ENCODE results near the gene TMEM238. TPM values are rescaled to one million over a fixed set of nuclear protein-coding genes. Genes with fewer than 3 reads are reported as not detected.

The TMEM238 gene
- total RNA-seq, 2 donors from 2014 or later: 1.2 TPM; not detected in 1

DNA sequence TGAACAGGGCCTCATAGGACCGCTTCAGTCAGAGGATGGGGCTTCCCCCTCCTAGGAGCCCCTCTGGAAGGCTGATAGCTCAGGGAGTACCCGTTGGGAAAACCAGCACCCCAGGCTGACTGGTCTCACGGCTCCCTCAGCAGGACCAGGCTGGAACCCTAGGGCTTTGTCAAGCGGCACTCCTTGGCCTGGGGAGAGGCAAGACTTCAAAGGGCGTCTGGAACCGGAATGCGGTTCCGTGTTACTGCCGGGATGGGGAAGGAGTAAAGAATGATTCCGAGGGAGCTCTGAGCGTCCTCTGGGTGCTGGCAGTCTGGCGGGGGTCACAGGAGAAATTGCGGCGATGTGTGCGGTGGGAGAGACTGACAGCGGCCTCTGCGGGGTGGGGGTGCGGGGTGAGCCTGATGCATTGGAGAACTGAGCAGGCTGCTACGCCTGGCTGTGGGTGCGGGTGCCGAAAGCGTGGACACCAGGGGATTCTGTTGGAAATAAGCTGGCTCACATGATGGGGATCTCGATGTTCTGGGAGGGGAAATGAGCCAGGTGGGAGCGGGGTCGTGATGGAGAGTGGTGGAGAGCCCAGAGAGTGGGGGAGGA lies 31.4 kb downstream of the TMEM238 start:
- TF ChIP-seq, protein P1, sequence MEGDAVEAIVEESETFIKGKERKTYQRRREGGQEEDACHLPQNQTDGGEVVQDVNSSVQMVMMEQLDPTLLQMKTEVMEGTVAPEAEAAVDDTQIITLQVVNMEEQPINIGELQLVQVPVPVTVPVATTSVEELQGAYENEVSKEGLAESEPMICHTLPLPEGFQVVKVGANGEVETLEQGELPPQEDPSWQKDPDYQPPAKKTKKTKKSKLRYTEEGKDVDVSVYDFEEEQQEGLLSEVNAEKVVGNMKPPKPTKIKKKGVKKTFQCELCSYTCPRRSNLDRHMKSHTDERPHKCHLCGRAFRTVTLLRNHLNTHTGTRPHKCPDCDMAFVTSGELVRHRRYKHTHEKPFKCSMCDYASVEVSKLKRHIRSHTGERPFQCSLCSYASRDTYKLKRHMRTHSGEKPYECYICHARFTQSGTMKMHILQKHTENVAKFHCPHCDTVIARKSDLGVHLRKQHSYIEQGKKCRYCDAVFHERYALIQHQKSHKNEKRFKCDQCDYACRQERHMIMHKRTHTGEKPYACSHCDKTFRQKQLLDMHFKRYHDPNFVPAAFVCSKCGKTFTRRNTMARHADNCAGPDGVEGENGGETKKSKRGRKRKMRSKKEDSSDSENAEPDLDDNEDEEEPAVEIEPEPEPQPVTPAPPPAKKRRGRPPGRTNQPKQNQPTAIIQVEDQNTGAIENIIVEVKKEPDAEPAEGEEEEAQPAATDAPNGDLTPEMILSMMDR (IDR thresholded peaks at IDR 0.05): no peak
- DNase-seq (ENCODE audit: low spot score): no peak

DNA sequence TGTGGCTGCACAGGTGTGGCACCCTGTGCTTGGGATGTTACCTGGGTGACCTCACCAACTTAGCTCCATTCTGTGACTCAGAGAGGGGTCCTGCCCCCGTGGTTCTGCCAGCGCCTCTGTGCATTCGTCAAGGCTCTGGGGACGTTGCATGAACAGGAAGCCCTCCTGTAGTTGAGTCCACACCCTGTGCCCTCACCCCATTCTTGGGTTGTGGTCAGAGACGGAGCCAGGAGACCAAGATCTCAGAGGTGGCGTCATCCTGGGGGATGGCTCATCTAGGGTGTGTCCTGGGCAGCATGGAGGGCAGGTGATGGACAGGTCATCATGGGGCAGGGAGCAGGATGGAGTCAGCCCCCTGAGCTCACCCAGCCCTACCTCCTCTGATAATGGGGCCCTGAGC lies 32.1 kb downstream of the TMEM238 start:
- H3K27me3 ChIP-seq: peaks cover 21 to 33% of the 10 kb centered on the region in 2 donors
- no peaks in the 10 kb centered on the region for H3K9me3 ChIP-seq
- no peak overlapping the region for H3K4me3 ChIP-seq
- H3K4me1 ChIP-seq: peaks cover 0 to 23% of the 10 kb centered on the region in 2 donors
- DNase-seq (ENCODE audit: low spot score): no peak
- no peak overlapping the region for H3K27ac ChIP-seq
- TF ChIP-seq, protein P1 (IDR thresholded peaks at IDR 0.05): no peak
- H3K36me3 ChIP-seq: peaks cover 3% of the 10 kb centered on the region

More for the DNA sequence above, 31.4 kb downstream of the TMEM238 start:
- Histone ChIP-seq H3K27me3 (peaks cover 21 to 33% of the 10 kb centered on the region in 2 donors), H3K4me3 (no peak overlapping the region), H3K9me3 (no peaks in the 10 kb centered on the region), H3K4me1 (peaks cover 0 to 23% of the 10 kb centered on the region in 2 donors), H3K36me3 (no peaks in the 10 kb centered on the region), H3K27ac (no peak overlapping the region)

DNA sequence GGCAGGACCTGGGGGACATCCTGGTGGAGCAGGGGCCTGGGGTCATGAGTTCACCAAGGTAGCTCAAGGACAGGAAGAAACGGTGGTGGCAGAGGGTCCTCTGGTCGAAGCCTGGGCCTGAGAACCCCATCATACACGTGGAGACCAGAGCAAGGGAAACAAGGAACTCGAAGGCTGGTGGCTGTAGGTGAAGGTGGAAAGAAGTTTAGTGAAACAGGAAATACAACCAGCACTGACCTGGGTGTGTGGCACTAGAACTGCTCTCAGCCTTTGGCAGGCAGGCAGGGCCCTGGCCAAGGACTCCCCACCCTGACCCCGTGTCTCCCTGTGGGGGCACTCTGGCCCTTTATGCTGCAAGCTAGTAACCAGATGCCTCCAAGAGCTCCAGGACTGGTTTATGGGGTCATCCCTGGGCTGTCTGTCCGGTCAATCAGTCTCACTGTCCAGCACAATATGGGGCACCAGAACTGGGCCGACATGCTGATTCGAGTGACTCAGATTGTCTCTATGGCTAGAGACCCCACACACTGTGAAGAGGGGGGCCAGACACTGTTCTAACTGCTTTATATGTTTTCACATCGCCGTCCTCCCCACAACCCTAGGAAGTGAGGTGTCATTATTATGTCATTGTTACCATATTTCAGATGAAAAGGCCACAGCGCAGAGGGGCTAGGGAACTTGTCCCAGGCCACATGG lies 33.3 kb downstream of the TMEM238 start:
- Histone ChIP-seq H3K4me3 (no peak overlapping the region), H3K27me3 (peaks cover 21 to 33% of the 10 kb centered on the region in 2 donors), H3K27ac (no peak overlapping the region), H3K4me1 (peaks cover 0 to 29% of the 10 kb centered on the region in 2 donors), H3K36me3 (peaks cover 4% of the 10 kb centered on the region), H3K9me3 (no peaks in the 10 kb centered on the region)
- DNase-seq (ENCODE audit: low spot score): no peak
- TF ChIP-seq, protein P1 (IDR thresholded peaks at IDR 0.05): no peak

DNA sequence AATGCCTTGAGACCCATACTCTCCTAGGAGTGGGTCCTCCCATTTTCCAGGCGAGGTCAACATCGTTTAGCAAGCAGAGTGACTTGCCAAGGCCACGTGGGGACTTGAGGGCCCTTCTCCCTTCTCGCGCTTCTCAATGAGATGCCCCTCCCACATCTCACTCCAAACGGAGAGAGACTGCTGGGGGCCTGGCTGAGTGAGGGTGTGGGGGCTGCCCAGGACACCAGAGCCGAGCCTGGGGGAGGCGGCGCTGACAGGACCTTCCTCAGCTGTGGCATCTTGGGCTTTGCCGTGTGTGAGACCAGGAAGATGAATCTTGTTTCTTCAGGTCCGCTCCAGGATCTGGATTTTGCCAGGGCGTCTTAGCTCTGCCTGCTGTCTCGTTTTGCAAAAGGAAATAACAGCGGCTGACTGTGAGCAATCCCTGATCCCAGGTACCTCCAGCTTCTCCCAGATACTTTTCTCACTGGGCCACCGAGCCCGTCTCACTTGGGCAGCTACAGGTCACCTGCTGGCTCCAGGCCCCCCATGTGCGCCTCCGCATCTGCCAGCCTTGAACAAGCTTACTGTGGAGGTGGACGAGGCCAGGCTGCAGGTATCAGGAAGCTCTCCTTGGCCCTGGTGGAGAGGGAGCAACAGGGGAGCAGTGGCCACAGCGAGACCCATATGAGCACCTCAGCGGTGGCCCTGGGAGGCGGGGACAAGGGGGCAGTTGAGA lies 35.6 kb downstream of the TMEM238 start:
- TF ChIP-seq, protein P1 (IDR thresholded peaks at IDR 0.05): no peak
- peaks cover 0 to 14% of the 10 kb centered on the region in 2 donors for H3K4me1 ChIP-seq
- DNase-seq (ENCODE audit: low spot score): no peak
- H3K36me3 ChIP-seq: peaks cover 4% of the 10 kb centered on the region
- H3K27ac ChIP-seq: no peak overlapping the region
- H3K4me3 ChIP-seq: no peak overlapping the region
- no peaks in the 10 kb centered on the region for H3K9me3 ChIP-seq
- peaks cover 18 to 20% of the 10 kb centered on the region in 2 donors for H3K27me3 ChIP-seq

DNA sequence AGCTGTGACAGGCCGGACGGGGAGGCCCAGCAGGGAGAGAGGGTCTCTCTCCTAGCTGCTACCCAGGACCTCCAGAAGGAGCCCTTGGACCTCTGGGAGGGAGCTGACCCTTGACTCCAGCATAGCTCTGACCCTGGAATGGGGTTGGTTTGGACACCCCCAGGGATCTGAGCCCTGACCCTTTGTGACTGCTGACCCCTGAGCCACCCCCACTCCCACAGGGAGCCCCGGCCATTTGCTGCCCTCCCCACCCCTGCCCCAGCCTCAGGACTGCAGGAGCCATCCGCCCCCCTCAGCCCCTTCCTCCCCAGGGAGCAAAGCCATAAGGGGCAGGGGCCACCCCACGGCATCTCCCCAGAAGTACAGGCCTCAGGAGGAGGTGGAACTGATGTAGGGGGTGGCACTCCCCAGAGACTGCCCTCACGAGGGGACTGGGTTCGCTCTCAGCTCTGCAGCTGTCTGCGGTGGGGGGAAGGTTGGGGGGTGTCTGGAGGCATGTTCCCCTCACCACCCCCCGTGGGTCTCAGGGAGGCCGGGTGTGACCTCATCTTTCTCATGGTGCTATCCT lies 36.6 kb downstream of the TMEM238 start:
- TF ChIP-seq, protein P1 (IDR thresholded peaks at IDR 0.05): no peak
- Histone ChIP-seq H3K4me1 (peaks cover 0 to 9% of the 10 kb centered on the region in 2 donors), H3K27ac (no peak overlapping the region), H3K27me3 (peaks cover 9 to 11% of the 10 kb centered on the region in 2 donors), H3K9me3 (no peaks in the 10 kb centered on the region), H3K4me3 (no peak overlapping the region), H3K36me3 (peaks cover 10% of the 10 kb centered on the region)
- no peak for DNase-seq (ENCODE audit: low spot score)

All from right atrium auricular region (tissue), 2 donors.